Suprapubic skin (tissue), 4 donors: ENCODE results near the gene NDUFS8. TPM values are rescaled to one million over a fixed set of nuclear protein-coding genes. Genes with fewer than 3 reads are reported as not detected.

ENCODE experiments used
- total RNA-seq, 4 donors: library from RNA; depleted of rRNA; stranded (reverse); fragments of >200 nt; gene quantifications; one replicate each; pipeline ENCODE4 v1.1.0, GENCODE V29; 2016

The NDUFS8 gene
- total RNA-seq, 4 donors from 2014 or later, result 90.8 to 155 (median 148) TPM

Other genes starting within 250 kb of the NDUFS8 start
- gene UNC93B1, start 26.6 kb upstream of the NDUFS8 start, total RNA-seq, result 10 to 100 TPM; 22.7 to 34.3 (median 28.1) TPM
- 1 to 10 TPM; 3.2 to 6.4 (median 5.9) TPM for gene ALDH3B1, start 20.4 kb upstream of the NDUFS8 start, total RNA-seq
- 10 to 100 TPM; 19.4 to 50.9 (median 41.2) TPM for gene TCIRG1, start 8.3 kb downstream of the NDUFS8 start, total RNA-seq
- 10 to 100 TPM in 3 of 4 donors, 1 to 10 TPM in 1; 7.8 to 21.4 (median 15.3) TPM for gene CHKA, start 90.7 kb downstream of the NDUFS8 start, total RNA-seq
- gene KMT5B, start 182.6 kb downstream of the NDUFS8 start, total RNA-seq, result 10 to 100 TPM; 27.2 to 40.5 (median 33.3) TPM
- gene C11orf24, start 241.3 kb downstream of the NDUFS8 start, total RNA-seq, result 10 to 100 TPM in 3 of 4 donors, 1 to 10 TPM in 1; 7.2 to 24.8 (median 16.7) TPM